ENCODE results near the gene NQO2.

GRCh38 chr6:3005874-3006273 is 6.2 kb downstream of the NQO2 start:
- TF ChIP-seq, protein P1, sequence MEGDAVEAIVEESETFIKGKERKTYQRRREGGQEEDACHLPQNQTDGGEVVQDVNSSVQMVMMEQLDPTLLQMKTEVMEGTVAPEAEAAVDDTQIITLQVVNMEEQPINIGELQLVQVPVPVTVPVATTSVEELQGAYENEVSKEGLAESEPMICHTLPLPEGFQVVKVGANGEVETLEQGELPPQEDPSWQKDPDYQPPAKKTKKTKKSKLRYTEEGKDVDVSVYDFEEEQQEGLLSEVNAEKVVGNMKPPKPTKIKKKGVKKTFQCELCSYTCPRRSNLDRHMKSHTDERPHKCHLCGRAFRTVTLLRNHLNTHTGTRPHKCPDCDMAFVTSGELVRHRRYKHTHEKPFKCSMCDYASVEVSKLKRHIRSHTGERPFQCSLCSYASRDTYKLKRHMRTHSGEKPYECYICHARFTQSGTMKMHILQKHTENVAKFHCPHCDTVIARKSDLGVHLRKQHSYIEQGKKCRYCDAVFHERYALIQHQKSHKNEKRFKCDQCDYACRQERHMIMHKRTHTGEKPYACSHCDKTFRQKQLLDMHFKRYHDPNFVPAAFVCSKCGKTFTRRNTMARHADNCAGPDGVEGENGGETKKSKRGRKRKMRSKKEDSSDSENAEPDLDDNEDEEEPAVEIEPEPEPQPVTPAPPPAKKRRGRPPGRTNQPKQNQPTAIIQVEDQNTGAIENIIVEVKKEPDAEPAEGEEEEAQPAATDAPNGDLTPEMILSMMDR (IDR thresholded peaks at IDR 0.05): no peak
- TF ChIP-seq POLR2A (IDR thresholded peaks at IDR 0.05): no peak

Measured in lower leg skin (tissue), 3 donors.